HepG2 (cell line): ENCODE measurements around the gene ZKSCAN1. TPM values are rescaled to one million over a fixed set of nuclear protein-coding genes. Genes with fewer than 3 reads are reported as not detected.

Source experiments
- ASH2L ChIP-seq: fragments of 300-600, 200-600 bp; sonication (generic); IDR thresholded peaks from 2 replicates; pipeline ENCODE4 v1.7.0; 2017; ENCODE audit warnings: low read depth, mild to moderate bottlenecking, moderate library complexity, mixed read lengths, low read length; ENCODE audit not compliant: insufficient read length
- ATM ChIP-seq: fragments of 450-650 bp; IDR thresholded peaks from 2 replicates; pipeline ENCODE4 v1.7.1; 2017; ENCODE audit warnings: mild to moderate bottlenecking, borderline replicate concordance
- IRF2 ChIP-seq: IDR thresholded peaks from 2 replicates; pipeline ENCODE4 v1.6.1; 2018; ENCODE audit warnings: missing genetic modification reagents, missing compliant biosample characterization
- JARID2 ChIP-seq: sonication (generic); formaldehyde crosslinking; IDR thresholded peaks from 2 replicates; pipeline ENCODE4 v1.8.1; 2023; ENCODE audit warnings: missing genetic modification reagents, inconsistent platforms; ENCODE audit not compliant: insufficient replicate concordance
- MIER3 ChIP-seq: IDR thresholded peaks from 2 replicates; pipeline ENCODE4 v1.6.1; 2016; ENCODE audit warnings: missing compliant biosample characterization, borderline replicate concordance
- NR3C1 ChIP-seq: sonication (generic); formaldehyde crosslinking; IDR thresholded peaks from 2 replicates; pipeline ENCODE4 v1.4.0; 2020; ENCODE audit warnings: missing genetic modification reagents
- ZFP90 ChIP-seq: sonication (generic); formaldehyde crosslinking; IDR thresholded peaks from 2 replicates; pipeline ENCODE4 v1.8.0; 2022; ENCODE audit warnings: missing genetic modification reagents, mild to moderate bottlenecking, inconsistent platforms, borderline replicate concordance
- ZNF33A ChIP-seq: sonication (generic); formaldehyde crosslinking; IDR thresholded peaks from 2 replicates; pipeline ENCODE4 v1.5.1; 2020; ENCODE audit warnings: missing genetic modification reagents, mild to moderate bottlenecking, moderate library complexity, borderline replicate concordance
- polyA plus RNA-seq, 8 experiments: library from polyadenylated mRNA; depleted of rRNA in 3 of 8; stranded (reverse) in 7 of 8; unstranded in 1 of 8; fragments of >200 nt; fragmentation: Illumina TruSeq in 4 of 8; extraction: Trizol in 4 of 8; gene quantifications; 2 replicates each; pipeline versions ENCODE4 v1.2.1 to v1.2.3, GENCODE V29; 2011 to 2016; ENCODE audit warnings: low read depth in 4 of 8, missing spikeins in 1 of 8, mixed read lengths in 1 of 8; ENCODE audit not compliant: insufficient read depth in 1 of 8
- total RNA-seq, 5 experiments: library from RNA; depleted of rRNA; stranded (reverse); fragments of >200 nt; fragmentation: Illumina TruSeq; extraction: Trizol; gene quantifications; 2 replicates each; pipeline ENCODE4 v1.2.3, GENCODE V29; 2016; ENCODE audit warnings: low read depth in 1 of 5
- TF ChIP-seq, protein P1 (sequence below): sonication (generic); formaldehyde crosslinking; IDR thresholded peaks from 2 replicates; pipeline ENCODE4 v1.5.1; 2020; ENCODE audit warnings: missing genetic modification reagents, mild to moderate bottlenecking, borderline replicate concordance
- TF ChIP-seq, protein P2 (sequence below): sonication (generic); formaldehyde crosslinking; IDR thresholded peaks from 2 replicates; pipeline ENCODE4 v1.4.0; 2020; ENCODE audit warnings: mild to moderate bottlenecking, low read depth, missing genetic modification reagents
- TF ChIP-seq, protein P3 (sequence below): sonication (generic); formaldehyde crosslinking; IDR thresholded peaks from 2 replicates; pipeline ENCODE4 v1.5.0; 2020; ENCODE audit warnings: mild to moderate bottlenecking, missing genetic modification reagents, borderline replicate concordance
- TF ChIP-seq, protein P4 (sequence below): sonication (generic); formaldehyde crosslinking; IDR thresholded peaks from 2 replicates; pipeline ENCODE4 v1.9.0; 2022; ENCODE audit warnings: missing genetic modification reagents, mild to moderate bottlenecking, borderline replicate concordance
- TF ChIP-seq, protein P5 (sequence below): sonication (generic); formaldehyde crosslinking; IDR thresholded peaks from 2 replicates; pipeline ENCODE4 v1.5.0; 2020; ENCODE audit warnings: mild to moderate bottlenecking, missing genetic modification reagents, borderline replicate concordance

ZKSCAN1 gene
- total and polyA plus RNA-seq, 2 of the 13 experiments (the other 11 are each of a cell fraction or from before 2014, with no cell fraction given), result 46.4 to 60.6 TPM

DNA sequence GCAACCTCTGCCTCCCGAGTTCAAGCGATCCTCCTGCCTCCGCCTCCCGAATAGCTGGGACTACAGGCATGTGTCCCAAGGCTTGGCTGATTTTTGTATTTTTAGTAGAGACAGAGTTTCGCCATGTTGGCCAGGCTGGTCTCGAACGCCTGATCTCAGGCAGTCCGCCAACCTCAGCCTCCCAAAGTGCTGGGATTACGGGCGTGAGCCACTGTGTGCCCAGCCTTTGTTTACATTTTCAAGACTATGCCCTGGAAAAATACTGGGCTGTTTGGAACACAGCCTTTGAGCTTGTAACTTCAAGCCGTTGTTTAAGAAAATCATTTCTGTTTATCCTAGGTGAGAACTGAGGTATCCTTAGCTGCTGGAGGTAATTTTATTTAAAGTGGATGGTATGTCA, 1.9 kb downstream of the ZKSCAN1 start (continued):
- no peak for TF ChIP-seq NR3C1 (CRISPR knock-in tag)
- no peak for TF ChIP-seq MIER3 (CRISPR knock-in tag)
- TF ChIP-seq JARID2 (CRISPR knock-in tag), result no peak
- TF ChIP-seq ATM, result no peak
- no peak for TF ChIP-seq ZNF33A (CRISPR knock-in tag)
- peak; percentile 61; the same call in 1 of the 2 replicates for TF ChIP-seq IRF2 (CRISPR knock-in tag)
- TF ChIP-seq, protein P1, sequence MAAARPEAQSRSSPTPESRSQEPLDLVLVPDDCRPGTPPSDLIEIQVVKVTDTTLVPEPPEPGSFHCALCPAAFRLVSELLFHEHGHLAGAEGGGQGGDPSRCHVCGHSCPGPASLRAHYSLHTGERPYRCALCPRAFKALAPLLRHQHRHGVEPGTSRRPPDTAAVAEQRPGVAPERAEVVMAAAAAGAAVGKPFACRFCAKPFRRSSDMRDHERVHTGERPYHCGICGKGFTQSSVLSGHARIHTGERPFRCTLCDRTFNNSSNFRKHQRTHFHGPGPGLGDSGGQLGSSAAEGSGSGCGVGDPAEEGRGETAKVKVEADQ (CRISPR knock-in tag), result no peak
- TF ChIP-seq, protein P2, sequence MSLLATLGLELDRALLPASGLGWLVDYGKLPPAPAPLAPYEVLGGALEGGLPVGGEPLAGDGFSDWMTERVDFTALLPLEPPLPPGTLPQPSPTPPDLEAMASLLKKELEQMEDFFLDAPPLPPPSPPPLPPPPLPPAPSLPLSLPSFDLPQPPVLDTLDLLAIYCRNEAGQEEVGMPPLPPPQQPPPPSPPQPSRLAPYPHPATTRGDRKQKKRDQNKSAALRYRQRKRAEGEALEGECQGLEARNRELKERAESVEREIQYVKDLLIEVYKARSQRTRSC (CRISPR knock-in tag), result no peak
- TF ChIP-seq, protein P3, sequence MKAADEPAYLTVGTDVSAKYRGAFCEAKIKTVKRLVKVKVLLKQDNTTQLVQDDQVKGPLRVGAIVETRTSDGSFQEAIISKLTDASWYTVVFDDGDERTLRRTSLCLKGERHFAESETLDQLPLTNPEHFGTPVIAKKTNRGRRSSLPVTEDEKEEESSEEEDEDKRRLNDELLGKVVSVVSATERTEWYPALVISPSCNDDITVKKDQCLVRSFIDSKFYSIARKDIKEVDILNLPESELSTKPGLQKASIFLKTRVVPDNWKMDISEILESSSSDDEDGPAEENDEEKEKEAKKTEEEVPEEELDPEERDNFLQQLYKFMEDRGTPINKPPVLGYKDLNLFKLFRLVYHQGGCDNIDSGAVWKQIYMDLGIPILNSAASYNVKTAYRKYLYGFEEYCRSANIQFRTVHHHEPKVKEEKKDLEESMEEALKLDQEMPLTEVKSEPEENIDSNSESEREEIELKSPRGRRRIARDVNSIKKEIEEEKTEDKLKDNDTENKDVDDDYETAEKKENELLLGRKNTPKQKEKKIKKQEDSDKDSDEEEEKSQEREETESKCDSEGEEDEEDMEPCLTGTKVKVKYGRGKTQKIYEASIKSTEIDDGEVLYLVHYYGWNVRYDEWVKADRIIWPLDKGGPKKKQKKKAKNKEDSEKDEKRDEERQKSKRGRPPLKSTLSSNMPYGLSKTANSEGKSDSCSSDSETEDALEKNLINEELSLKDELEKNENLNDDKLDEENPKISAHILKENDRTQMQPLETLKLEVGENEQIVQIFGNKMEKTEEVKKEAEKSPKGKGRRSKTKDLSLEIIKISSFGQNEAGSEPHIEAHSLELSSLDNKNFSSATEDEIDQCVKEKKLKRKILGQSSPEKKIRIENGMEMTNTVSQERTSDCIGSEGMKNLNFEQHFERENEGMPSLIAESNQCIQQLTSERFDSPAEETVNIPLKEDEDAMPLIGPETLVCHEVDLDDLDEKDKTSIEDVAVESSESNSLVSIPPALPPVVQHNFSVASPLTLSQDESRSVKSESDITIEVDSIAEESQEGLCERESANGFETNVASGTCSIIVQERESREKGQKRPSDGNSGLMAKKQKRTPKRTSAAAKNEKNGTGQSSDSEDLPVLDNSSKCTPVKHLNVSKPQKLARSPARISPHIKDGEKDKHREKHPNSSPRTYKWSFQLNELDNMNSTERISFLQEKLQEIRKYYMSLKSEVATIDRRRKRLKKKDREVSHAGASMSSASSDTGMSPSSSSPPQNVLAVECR (CRISPR knock-in tag), result no peak; the same call in 1 of the 2 replicates
- TF ChIP-seq, protein P4, sequence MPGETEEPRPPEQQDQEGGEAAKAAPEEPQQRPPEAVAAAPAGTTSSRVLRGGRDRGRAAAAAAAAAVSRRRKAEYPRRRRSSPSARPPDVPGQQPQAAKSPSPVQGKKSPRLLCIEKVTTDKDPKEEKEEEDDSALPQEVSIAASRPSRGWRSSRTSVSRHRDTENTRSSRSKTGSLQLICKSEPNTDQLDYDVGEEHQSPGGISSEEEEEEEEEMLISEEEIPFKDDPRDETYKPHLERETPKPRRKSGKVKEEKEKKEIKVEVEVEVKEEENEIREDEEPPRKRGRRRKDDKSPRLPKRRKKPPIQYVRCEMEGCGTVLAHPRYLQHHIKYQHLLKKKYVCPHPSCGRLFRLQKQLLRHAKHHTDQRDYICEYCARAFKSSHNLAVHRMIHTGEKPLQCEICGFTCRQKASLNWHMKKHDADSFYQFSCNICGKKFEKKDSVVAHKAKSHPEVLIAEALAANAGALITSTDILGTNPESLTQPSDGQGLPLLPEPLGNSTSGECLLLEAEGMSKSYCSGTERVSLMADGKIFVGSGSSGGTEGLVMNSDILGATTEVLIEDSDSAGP (CRISPR knock-in tag), result peak; percentile 13; the same call in 1 of the 2 replicates
- TF ChIP-seq, protein P5, sequence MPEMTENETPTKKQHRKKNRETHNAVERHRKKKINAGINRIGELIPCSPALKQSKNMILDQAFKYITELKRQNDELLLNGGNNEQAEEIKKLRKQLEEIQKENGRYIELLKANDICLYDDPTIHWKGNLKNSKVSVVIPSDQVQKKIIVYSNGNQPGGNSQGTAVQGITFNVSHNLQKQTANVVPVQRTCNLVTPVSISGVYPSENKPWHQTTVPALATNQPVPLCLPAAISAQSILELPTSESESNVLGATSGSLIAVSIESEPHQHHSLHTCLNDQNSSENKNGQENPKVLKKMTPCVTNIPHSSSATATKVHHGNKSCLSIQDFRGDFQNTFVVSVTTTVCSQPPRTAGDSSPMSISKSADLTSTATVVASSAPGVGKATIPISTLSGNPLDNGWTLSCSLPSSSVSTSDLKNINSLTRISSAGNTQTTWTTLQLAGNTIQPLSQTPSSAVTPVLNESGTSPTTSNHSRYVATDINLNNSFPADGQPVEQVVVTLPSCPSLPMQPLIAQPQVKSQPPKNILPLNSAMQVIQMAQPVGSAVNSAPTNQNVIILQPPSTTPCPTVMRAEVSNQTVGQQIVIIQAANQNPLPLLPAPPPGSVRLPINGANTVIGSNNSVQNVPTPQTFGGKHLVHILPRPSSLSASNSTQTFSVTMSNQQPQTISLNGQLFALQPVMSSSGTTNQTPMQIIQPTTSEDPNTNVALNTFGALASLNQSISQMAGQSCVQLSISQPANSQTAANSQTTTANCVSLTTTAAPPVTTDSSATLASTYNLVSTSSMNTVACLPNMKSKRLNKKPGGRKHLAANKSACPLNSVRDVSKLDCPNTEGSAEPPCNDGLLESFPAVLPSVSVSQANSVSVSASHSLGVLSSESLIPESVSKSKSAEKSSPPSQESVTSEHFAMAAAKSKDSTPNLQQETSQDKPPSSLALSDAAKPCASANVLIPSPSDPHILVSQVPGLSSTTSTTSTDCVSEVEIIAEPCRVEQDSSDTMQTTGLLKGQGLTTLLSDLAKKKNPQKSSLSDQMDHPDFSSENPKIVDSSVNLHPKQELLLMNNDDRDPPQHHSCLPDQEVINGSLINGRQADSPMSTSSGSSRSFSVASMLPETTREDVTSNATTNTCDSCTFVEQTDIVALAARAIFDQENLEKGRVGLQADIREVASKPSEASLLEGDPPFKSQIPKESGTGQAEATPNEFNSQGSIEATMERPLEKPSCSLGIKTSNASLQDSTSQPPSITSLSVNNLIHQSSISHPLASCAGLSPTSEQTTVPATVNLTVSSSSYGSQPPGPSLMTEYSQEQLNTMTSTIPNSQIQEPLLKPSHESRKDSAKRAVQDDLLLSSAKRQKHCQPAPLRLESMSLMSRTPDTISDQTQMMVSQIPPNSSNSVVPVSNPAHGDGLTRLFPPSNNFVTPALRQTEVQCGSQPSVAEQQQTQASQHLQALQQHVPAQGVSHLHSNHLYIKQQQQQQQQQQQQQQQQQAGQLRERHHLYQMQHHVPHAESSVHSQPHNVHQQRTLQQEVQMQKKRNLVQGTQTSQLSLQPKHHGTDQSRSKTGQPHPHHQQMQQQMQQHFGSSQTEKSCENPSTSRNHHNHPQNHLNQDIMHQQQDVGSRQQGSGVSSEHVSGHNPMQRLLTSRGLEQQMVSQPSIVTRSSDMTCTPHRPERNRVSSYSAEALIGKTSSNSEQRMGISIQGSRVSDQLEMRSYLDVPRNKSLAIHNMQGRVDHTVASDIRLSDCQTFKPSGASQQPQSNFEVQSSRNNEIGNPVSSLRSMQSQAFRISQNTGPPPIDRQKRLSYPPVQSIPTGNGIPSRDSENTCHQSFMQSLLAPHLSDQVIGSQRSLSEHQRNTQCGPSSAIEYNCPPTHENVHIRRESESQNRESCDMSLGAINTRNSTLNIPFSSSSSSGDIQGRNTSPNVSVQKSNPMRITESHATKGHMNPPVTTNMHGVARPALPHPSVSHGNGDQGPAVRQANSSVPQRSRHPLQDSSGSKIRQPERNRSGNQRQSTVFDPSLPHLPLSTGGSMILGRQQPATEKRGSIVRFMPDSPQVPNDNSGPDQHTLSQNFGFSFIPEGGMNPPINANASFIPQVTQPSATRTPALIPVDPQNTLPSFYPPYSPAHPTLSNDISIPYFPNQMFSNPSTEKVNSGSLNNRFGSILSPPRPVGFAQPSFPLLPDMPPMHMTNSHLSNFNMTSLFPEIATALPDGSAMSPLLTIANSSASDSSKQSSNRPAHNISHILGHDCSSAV (CRISPR knock-in tag), result no peak
- TF ChIP-seq ZFP90 (CRISPR knock-in tag), result no peak
- no peak for TF ChIP-seq ASH2L
